Astrocyte of the spinal cord (primary cell): Measurements from ENCODE around the gene NPAS2.
A peak's percentile ranks its signal among the peaks of the same experiment; 100 is the strongest.

Experiments used
- DNase-seq: peaks from one replicate; pipeline ENCODE4 v3.0.0; 2011; ENCODE audit warnings: low read depth, low spot score
- H3K4me3 ChIP-seq: 2 replicates; pipeline ENCODE4 v1.5.1; 2011; ENCODE audit warnings: low read depth, mild to moderate bottlenecking, low read length, moderate library complexity
- CTCF ChIP-seq: IDR thresholded peaks from 2 replicates; pipeline ENCODE4 v1.5.1; 2012; ENCODE audit warnings: low read depth, mild to moderate bottlenecking, low read length, inconsistent platforms
- in situ Hi-C: cut with HindIII; loops from 2 replicates; pipeline ENCODE4 v1.10.0; 2017; ENCODE audit warnings: low sequenced_read_pairs

The NPAS2 gene

GRCh38 chr2:100812116-100812515, 7.8 kb upstream of the NPAS2 start:
- H3K4me3 ChIP-seq: no peak overlapping the region
- DNase-seq: no peak
- in situ Hi-C loops: no loop called here
- TF ChIP-seq CTCF: no peak

GRCh38 chr2:100812573-100812972, 7.4 kb upstream of the NPAS2 start:
- no peak overlapping the region for H3K4me3 ChIP-seq
- TF ChIP-seq CTCF: no peak
- in situ Hi-C loops: no loop called here
- DNase-seq: no peak

GRCh38 chr2:100813527-100813926, 6.4 kb upstream of the NPAS2 start:
- in situ Hi-C loops: no loop called here
- DNase-seq: peak; percentile 46
- no peak for TF ChIP-seq CTCF
- no peak overlapping the region for H3K4me3 ChIP-seq

GRCh38 chr2:100814043-100814442, 5.9 kb upstream of the NPAS2 start:
- no peak overlapping the region for H3K4me3 ChIP-seq
- in situ Hi-C loops: no loop called here
- DNase-seq: no peak
- no peak for TF ChIP-seq CTCF

GRCh38 chr2:100814453-100814852, 5.5 kb upstream of the NPAS2 start:
- H3K4me3 ChIP-seq: no peak overlapping the region
- DNase-seq: no peak
- in situ Hi-C loops: no loop called here
- no peak for TF ChIP-seq CTCF

GRCh38 chr2:100817388-100817985, 2.5 kb upstream of the NPAS2 start:
- H3K4me3 ChIP-seq: no peak overlapping the region
- no peak for TF ChIP-seq CTCF
- in situ Hi-C loops: no loop called here
- DNase-seq: no peak

GRCh38 chr2:100818003-100818605, 1.8 kb upstream of the NPAS2 start:
- in situ Hi-C loops: no loop called here
- H3K4me3 ChIP-seq: peak overlapping the region; percentile 79
- peak; percentile 61 for DNase-seq
- no peak for TF ChIP-seq CTCF
